Subcutaneous adipose tissue (tissue), 4 donors: ENCODE data around the gene RXRA. TPM values are rescaled to one million over a fixed set of nuclear protein-coding genes. Genes with fewer than 3 reads are reported as not detected.

Experiments
- CTCF ChIP-seq: fragments of 450-650 bp; IDR thresholded peaks from one replicate; pipeline ENCODE4 v1.5.1; 2016; ENCODE audit warnings: low read depth, mild to moderate bottlenecking, control low read depth, antibody characterized with exemption, moderate library complexity
- total RNA-seq, 4 donors: library from RNA; depleted of rRNA; stranded (reverse); fragments of >200 nt; gene quantifications; one replicate each; pipeline ENCODE4 v1.1.0, GENCODE V29; 2016

RXRA gene
- total RNA-seq, 4 donors from 2014 or later, result 39.1 to 141 (median 53.6) TPM

DNA sequence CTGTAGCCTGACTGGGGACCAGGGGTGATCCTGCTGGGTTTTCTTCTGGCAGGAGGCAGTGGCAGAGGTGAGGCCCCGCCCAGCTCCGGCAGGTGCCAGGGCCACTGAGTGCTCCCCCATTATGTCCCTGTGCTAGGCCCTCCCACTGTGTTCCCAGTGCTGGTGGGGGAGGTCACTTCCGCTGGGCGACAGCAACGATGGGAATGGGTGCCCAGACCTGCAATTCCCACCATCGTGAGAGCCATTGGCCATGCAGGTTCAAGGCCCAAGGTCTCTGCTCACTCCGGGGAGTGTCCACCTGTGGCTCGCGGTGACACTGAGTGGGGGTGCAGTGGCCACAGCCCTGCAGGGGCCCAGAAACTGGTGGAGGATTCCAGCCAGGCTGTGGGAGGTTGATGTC, 98.6 kb downstream of the RXRA start:
- TF ChIP-seq CTCF, result no peak

DNA sequence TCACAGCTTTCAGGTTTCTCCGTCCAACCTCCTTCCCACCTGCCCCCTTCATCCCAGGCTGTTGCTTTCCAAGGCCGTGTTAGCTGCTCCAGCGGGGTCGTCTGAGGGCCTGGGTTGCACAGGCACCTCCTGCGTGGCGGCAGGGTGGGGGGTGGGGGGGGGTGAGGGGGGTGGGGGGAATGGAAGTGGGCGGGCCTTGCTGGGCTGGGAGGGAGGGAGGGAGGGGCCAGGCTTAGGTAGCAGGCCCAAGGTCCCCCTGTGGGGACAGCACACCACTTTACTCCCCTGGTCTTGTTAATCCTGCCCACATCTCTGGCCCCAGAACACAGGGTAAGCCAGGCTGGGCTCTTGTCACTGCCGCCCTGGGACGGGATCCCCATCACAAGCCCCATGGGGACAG, 99.1 kb downstream of the RXRA start:
- no peak for TF ChIP-seq CTCF

DNA sequence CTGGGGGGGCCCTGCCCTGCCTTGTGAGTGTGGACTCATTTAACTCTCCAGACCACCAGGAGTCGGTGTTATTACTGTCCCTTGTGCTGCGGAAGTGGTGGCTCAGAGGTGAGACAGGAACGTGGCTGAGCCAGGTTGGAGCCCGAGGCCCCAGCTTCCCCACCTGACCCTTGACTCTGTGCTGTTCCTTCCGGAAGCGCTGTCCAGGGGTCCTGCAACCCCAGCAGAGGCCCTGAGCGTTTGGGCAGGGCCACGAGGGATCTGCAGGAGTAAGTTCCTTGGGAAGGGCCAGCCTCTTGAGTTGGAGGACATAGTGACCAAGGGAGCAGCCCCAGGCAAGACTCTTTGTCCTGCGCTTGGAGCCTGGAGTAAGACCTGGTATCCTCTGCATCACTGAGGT, 99.6 kb downstream of the RXRA start:
- TF ChIP-seq CTCF, result no peak

- no peak for TF ChIP-seq CTCF
Observed at GRCh38 chr9:134426436-134426835, 100.2 kb downstream of the RXRA start.

DNA sequence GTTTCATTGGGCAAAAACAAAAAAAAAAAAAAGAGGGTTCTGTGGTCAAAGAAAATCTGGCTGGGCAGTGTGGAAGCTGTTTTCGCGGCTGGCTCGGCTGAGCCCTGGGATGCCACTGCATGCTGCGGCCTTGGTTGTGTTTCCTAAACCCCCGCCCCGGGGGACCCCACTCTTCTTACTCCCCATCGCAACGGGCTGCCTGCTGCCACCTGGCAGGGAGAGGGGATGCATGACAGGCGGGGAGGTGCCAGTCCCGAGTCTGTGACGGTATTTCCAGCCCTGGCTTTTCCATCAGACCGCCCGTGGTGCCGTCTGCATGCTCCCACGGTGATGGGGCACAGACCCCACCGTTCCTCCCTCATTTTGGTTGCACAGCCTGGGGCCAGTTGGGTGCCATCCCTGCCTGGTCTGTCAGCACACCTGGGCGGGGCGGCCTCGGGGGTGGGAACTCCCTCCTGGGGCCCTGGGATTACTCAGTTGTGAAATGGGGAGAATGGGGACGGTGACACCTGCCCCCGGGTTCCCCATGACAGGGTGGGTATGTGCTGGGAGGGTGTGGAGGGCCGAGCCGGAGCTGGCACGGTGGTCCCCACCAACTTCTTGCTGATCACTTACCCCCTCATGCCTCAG, 101.0 kb downstream of the RXRA start:
- no peak for TF ChIP-seq CTCF

DNA sequence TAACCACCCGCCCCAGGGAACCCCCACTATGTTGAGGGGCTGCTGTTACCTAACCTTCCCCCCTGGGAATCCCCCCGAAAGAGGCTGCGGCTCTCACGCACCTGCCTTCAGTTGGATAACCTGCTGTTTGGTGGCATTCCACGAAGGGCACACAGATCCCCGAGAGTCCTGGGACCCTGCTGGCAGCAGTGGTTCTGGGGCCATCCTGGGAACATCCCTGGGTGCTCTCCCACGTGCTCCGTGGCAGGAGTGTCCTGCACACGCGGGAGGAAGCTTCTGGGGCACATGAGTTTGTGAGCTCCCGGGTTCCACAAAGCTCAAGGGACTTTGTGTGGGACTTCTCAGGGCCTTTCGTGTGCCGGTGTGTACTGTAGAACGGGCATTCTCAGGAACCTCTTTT, 102.3 kb downstream of the RXRA start:
- TF ChIP-seq CTCF, result no peak

GRCh38 chr9:134429007-134429406, 102.8 kb downstream of the RXRA start:
- no peak for TF ChIP-seq CTCF
